Astrocyte (in vitro differentiated cells and primary cell): Measurements from ENCODE around the gene CDK6. TPM values are rescaled to one million over a fixed set of nuclear protein-coding genes. Genes with fewer than 3 reads are reported as not detected.

Source experiments
- DNase-seq: peaks from one replicate; pipeline ENCODE4 v3.0.0-alpha.2; 2010; ENCODE audit warnings: low read depth
- FAIRE-seq: peaks from 2 replicates; lab custom pipeline; 2011; peaks lifted over from hg19 to GRCh38; lab: Jason Lieb, UNC
- H2AFZ ChIP-seq: 2 replicates; pipeline ENCODE4 v1.6.0; 2012; ENCODE audit warnings: low read depth, low read length, inconsistent platforms
- H3K27ac ChIP-seq: 2 replicates; pipeline ENCODE4 v1.5.1; 2011; ENCODE audit warnings: low read depth, low read length, inconsistent platforms
- H3K27me3 ChIP-seq: 2 replicates; pipeline ENCODE4 v1.6.0; 2011; ENCODE audit warnings: low read length, inconsistent platforms; ENCODE audit not compliant: insufficient read depth
- H3K36me3 ChIP-seq: 2 replicates; pipeline ENCODE4 v1.5.1; 2011; ENCODE audit warnings: low read length, inconsistent platforms; ENCODE audit not compliant: insufficient read depth
- H3K4me1 ChIP-seq: 2 replicates; pipeline ENCODE4 v1.5.1; 2011; ENCODE audit warnings: low read length, inconsistent platforms; ENCODE audit not compliant: insufficient read depth
- H3K4me2 ChIP-seq: 2 replicates; pipeline ENCODE4 v1.6.0; 2012; ENCODE audit warnings: low read length, inconsistent platforms
- H3K4me3 ChIP-seq: 2 replicates; pipeline ENCODE4 v1.5.1; 2011; ENCODE audit warnings: low read depth, mild to moderate bottlenecking, low read length, inconsistent platforms; ENCODE audit not compliant: insufficient read depth
- H3K79me2 ChIP-seq: 2 replicates; pipeline ENCODE4 v1.6.0; 2012; ENCODE audit warnings: mild to moderate bottlenecking, low read length, inconsistent platforms; ENCODE audit not compliant: insufficient read depth
- H3K9ac ChIP-seq: 2 replicates; pipeline ENCODE4 v1.6.0; 2012; ENCODE audit warnings: mild to moderate bottlenecking, low read length, inconsistent platforms
- H3K9me3 ChIP-seq: 2 replicates; pipeline ENCODE4 v1.5.1; 2012; ENCODE audit warnings: low read depth, mild to moderate bottlenecking, low read length, inconsistent platforms; ENCODE audit not compliant: insufficient read depth
- H4K20me1 ChIP-seq: 2 replicates; pipeline ENCODE4 v1.6.0; 2012; ENCODE audit warnings: low read length, inconsistent platforms; ENCODE audit not compliant: insufficient read depth
- H3K27ac Mint-ChIP-seq: one replicate; pipeline ENCODE4 v1.8.0; 2021; ENCODE audit warnings: mild to moderate bottlenecking, mixed read lengths; ENCODE audit not compliant: unreplicated experiment
- H3K27me3 Mint-ChIP-seq: one replicate; pipeline ENCODE4 v1.8.0; 2021; ENCODE audit warnings: low read depth, mixed read lengths; ENCODE audit not compliant: unreplicated experiment
- H3K36me3 Mint-ChIP-seq: one replicate; pipeline ENCODE4 v1.8.0; 2021; ENCODE audit warnings: low read depth, mixed read lengths; ENCODE audit not compliant: unreplicated experiment
- H3K4me1 Mint-ChIP-seq: one replicate; pipeline ENCODE4 v1.8.0; 2021; ENCODE audit warnings: low read depth, mixed read lengths; ENCODE audit not compliant: unreplicated experiment
- H3K4me3 Mint-ChIP-seq: one replicate; pipeline ENCODE4 v1.8.0; 2021; ENCODE audit warnings: mild to moderate bottlenecking, moderate library complexity, mixed read lengths; ENCODE audit not compliant: unreplicated experiment
- H3K9me3 Mint-ChIP-seq: one replicate; pipeline ENCODE4 v1.8.0; 2021; ENCODE audit warnings: mild to moderate bottlenecking, mixed read lengths; ENCODE audit not compliant: unreplicated experiment
- EZH2 ChIP-seq: IDR thresholded peaks from 2 replicates; pipeline ENCODE4 v1.6.1; 2012; ENCODE audit warnings: mild to moderate bottlenecking, low read length, inconsistent platforms; ENCODE audit not compliant: insufficient read depth
- total RNA-seq: library from RNA; stranded (reverse); gene quantifications from 2 replicates; pipeline ENCODE4 v1.2.1, GENCODE V29; 2021
- TF ChIP-seq, protein P1 (sequence below): IDR thresholded peaks from 2 replicates; pipeline ENCODE4 v1.5.1; 2011; ENCODE audit warnings: low read depth, mild to moderate bottlenecking, inconsistent platforms, low read length, moderate library complexity; ENCODE audit not compliant: insufficient read depth

The CDK6 gene
- total RNA-seq, 1 donor from 2014 or later = 160 TPM

DNA sequence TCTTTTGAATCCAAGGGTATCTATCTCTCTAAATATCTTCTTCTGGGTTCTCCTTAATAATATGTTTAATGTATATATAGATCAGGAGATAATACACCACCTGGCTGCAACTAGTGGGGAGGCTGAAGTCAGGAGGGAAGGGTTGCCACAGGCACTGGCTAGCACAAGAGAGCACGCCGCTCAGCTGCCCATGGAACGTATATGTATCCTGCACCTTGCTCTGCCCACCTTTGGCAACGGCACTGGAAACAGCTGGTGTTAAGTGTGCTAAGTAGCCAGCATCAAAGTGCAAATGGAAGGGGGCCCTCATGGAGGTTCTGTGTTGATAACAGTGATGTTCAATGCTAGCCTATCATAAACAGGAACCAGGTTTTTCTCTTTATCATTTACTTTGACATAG lies 196.4 kb downstream of the CDK6 start:
- Mint-ChIP-seq H3K27me3 (no peaks in the 10 kb centered on the region), H3K27ac (no peak overlapping the region), H3K9me3 (no peaks in the 10 kb centered on the region), H3K4me3 (no peak overlapping the region), H3K4me1 (peaks cover 35% of the 10 kb centered on the region), H3K36me3 (peaks cover 3% of the 10 kb centered on the region)
- FAIRE-seq (no peak), DNase-seq (no peak)
- Histone ChIP-seq H3K36me3 (no peaks in the 10 kb centered on the region), H3K27me3 (no peaks in the 10 kb centered on the region), H3K9ac (no peak overlapping the region), H3K4me2 (no peak overlapping the region), H2AFZ (no peak overlapping the region), H3K4me3 (no peak overlapping the region), H3K27ac (no peak overlapping the region), H4K20me1 (no peaks in the 10 kb centered on the region), H3K79me2 (peaks cover 53% of the 10 kb centered on the region), H3K9me3 (no peaks in the 10 kb centered on the region), H3K4me1 (peaks cover 39% of the 10 kb centered on the region)
- TF ChIP-seq EZH2 = no peak
- TF ChIP-seq, protein P1, sequence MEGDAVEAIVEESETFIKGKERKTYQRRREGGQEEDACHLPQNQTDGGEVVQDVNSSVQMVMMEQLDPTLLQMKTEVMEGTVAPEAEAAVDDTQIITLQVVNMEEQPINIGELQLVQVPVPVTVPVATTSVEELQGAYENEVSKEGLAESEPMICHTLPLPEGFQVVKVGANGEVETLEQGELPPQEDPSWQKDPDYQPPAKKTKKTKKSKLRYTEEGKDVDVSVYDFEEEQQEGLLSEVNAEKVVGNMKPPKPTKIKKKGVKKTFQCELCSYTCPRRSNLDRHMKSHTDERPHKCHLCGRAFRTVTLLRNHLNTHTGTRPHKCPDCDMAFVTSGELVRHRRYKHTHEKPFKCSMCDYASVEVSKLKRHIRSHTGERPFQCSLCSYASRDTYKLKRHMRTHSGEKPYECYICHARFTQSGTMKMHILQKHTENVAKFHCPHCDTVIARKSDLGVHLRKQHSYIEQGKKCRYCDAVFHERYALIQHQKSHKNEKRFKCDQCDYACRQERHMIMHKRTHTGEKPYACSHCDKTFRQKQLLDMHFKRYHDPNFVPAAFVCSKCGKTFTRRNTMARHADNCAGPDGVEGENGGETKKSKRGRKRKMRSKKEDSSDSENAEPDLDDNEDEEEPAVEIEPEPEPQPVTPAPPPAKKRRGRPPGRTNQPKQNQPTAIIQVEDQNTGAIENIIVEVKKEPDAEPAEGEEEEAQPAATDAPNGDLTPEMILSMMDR = no peak

- H3K27ac Mint-ChIP-seq = peak overlapping the region; percentile 8
- no peaks in the 10 kb centered on the region for H3K36me3 ChIP-seq
- no peaks in the 10 kb centered on the region for H4K20me1 ChIP-seq
- H3K9me3 Mint-ChIP-seq = no peaks in the 10 kb centered on the region
- no peak for TF ChIP-seq EZH2
- TF ChIP-seq, protein P1 = no peak
- peaks cover 47% of the 10 kb centered on the region for H3K79me2 ChIP-seq
- H3K27me3 ChIP-seq = no peaks in the 10 kb centered on the region
- no peaks in the 10 kb centered on the region for H3K9me3 ChIP-seq
- H3K4me1 ChIP-seq = peaks cover 39% of the 10 kb centered on the region
- FAIRE-seq = no peak
- DNase-seq = no peak
- peaks cover 3% of the 10 kb centered on the region for H3K36me3 Mint-ChIP-seq
- H3K27ac ChIP-seq = peak overlapping the region; percentile 13
- H3K4me2 ChIP-seq = no peak overlapping the region
- no peak overlapping the region for H3K9ac ChIP-seq
- H3K4me3 ChIP-seq = no peak overlapping the region
- no peaks in the 10 kb centered on the region for H3K27me3 Mint-ChIP-seq
- peaks cover 35% of the 10 kb centered on the region for H3K4me1 Mint-ChIP-seq
- H3K4me3 Mint-ChIP-seq = no peak overlapping the region
- H2AFZ ChIP-seq = no peak overlapping the region
These were observed 197.0 kb downstream of the CDK6 start for GRCh38 chr7:92639213-92639896.

GRCh38 chr7:92636018-92636560 lies 200.3 kb downstream of the CDK6 start:
- Mint-ChIP-seq H3K36me3 (peaks cover 6% of the 10 kb centered on the region), H3K4me3 (no peak overlapping the region), H3K4me1 (peaks cover 48% of the 10 kb centered on the region), H3K27ac (no peak overlapping the region), H3K27me3 (no peaks in the 10 kb centered on the region), H3K9me3 (no peaks in the 10 kb centered on the region)
- Histone ChIP-seq H2AFZ (no peak overlapping the region), H3K4me1 (peaks cover 45% of the 10 kb centered on the region), H4K20me1 (no peaks in the 10 kb centered on the region), H3K4me2 (no peak overlapping the region), H3K9ac (no peak overlapping the region), H3K4me3 (no peak overlapping the region), H3K27me3 (no peaks in the 10 kb centered on the region), H3K9me3 (no peaks in the 10 kb centered on the region), H3K79me2 (peaks cover 53% of the 10 kb centered on the region), H3K36me3 (no peaks in the 10 kb centered on the region), H3K27ac (peak overlapping the region; percentile 39)
- no peak for FAIRE-seq
- DNase-seq = no peak
- TF ChIP-seq, protein P1 = no peak
- TF ChIP-seq EZH2 = no peak
